ENCODE data around the gene LEMD1.

- TF ChIP-seq CTCF (IDR thresholded peaks at IDR 0.05; ENCODE audit: insufficient read depth, low read length, poor library complexity, severe bottlenecking) (peak; percentile 89), EZH2phosphoT487 (conservative IDR thresholded peaks at IDR 0.05; ENCODE audit: low read length) (no peak)
Measured at GRCh38 chr1:205354259-205355074, 67.4 kb downstream of the LEMD1 start.
